GM21737 (cell line): ENCODE measurements around the gene MIA.
"Not testable (repeated sequence)": the region's sequence is repeated elsewhere in the genome, so short reads cannot be mapped to it uniquely, and the experiment has no call there.

ENCODE experiments used
- ATAC-seq: cut with Tn5 transposase; IDR thresholded peaks from one replicate; pipeline ENCODE4 v1.9.1; 2021; ENCODE audit warnings: mild to moderate bottlenecking, moderate library complexity; ENCODE audit not compliant: unreplicated experiment

MIA gene

DNA sequence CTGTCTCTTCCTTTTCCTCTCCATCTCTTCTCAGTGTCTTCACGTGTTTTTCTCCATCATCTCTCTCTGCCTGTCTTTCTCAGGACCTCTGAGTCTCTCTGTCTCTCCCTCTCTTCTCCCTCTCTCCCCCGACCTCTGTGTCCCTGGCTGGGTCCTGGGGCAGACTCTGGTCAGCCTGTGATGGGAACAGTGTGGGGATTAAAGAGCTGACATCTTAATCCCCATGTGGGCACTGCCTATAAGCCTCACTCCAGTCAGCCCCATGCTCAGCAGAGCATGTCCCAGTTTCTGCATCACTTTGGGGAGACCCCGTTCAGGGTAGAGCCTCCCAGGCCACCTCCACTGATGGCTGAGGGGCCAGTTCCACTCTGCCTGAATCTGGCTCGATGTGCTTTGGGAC lies 39.9 kb downstream of the MIA start:
- ATAC-seq: no peak

GRCh38 chr19:40818480-40819399 lies 43.4 kb downstream of the MIA start:
- not testable (repeated sequence) for ATAC-seq

DNA sequence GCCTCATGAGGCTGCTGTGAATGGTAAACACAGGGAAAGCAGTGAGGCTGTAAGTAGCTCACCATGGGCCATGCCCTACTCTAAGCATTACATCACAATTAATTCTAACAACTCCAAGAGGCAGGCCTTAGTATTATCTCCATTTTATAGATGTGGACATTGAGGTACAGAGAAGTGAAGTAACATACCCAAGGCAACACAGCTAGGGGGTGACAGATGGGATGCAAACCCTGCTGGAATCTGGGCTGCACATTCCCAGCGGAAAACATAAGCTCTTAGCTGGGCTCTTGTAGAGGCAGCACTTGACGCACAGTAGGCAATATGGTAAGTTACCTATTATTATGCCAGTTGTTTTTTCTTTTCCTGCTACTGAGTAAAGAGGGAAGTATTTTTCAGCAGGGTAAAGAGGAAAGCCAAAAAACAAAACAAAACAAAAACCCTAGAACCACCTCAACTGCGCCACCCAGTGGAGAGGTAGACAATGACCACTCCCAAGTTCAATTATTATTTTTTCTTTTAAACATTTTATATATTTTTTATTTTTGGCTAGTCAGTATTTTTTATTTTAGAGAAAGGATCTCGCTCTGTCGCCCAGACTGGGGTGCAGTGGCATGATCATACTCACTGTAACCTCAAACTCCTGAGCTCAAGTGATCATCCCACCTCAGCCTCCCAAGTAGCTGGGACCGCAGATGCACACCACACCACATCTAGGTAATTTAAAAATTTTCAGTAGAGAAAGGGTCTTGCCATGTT lies 44.3 kb downstream of the MIA start:
- not testable (repeated sequence) for ATAC-seq

- no peak for ATAC-seq
These were observed 46.8 kb downstream of the MIA start for GRCh38 chr19:40822161-40822560.

DNA sequence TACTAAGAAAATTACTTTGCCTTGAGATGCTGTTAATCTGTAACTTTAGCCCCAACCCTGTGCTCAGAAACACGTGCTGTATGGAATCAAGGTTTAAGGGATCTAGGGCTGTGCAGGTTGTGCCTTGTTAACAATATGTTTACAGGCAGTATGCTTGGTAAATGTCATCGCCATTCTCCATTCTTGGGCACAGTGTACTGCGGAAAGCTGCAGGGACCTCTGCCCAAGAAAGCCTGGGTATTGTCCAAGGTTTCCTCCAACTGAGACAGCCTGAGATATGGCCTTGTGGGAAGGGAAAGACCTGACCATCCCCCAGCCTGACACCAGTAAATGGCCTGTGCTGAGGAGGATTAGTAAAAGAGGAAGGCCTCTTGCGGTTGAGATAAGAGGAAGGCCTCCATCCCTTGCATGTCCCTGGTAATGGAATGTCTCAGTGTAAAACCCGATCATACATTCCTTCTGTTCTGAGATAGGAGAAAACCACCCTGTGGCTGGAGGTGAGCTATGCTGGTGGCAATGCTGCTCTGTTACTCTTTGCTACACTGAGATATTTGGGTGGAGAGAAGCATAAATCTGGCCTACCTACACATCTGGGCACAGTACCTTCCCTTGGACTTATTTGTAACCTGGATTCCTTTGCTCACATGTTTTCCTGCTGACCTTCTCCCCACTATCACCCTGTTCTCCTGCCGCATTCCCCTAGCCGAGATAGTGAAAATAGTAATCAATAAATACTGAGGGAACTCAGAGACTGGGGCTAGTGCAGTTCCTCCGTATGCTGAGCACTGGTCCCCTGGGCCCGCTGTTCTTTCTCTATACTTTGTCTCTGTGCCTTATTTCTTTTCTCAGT lies 47.6 kb downstream of the MIA start:
- ATAC-seq: not testable (repeated sequence)

- ATAC-seq: not testable (repeated sequence)
These were observed 49.6 kb downstream of the MIA start for GRCh38 chr19:40824916-40825315.

DNA sequence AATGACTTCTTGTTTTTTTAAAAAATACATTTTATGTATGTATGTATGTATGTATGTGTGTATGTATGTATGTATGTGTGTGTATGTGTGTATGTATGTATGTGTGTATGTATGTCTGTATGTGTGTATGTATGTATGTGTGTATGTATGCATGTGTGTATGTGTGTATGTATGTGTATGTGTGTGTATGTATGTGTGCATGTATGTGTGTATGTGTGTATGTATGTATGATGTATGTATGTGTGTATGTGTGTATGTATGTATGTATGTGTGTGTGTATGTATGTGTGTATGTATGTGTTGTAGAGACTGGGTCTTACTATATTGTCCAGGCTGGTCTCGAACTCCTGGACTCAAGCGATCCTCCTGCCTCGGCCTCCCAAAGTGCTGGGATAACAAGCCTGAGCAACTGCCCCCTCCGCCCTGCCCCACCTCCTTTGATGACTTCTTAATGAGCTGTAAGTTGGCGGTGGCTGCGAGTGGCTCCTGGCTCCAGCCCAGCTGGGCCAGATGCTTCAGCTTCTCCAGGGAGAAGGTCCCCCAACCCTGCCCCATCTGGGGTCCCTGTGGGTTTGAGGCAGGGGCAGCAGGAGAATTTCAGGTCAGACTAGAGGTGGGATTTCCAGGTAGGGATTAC lies 50.3 kb downstream of the MIA start:
- not testable (repeated sequence) for ATAC-seq

- ATAC-seq: not testable (repeated sequence)
These were observed 51.0 kb downstream of the MIA start for GRCh38 chr19:40826312-40826698.

- not testable (repeated sequence) for ATAC-seq
These were observed 51.5 kb downstream of the MIA start for GRCh38 chr19:40826699-40827385.
